Measurements from ENCODE around the gene ZC3H12C. TPM values are rescaled to one million over a fixed set of nuclear protein-coding genes. Genes with fewer than 3 reads are reported as not detected.

ZC3H12C gene
- total and polyA plus RNA-seq, 7 donors: 1.8 to 21.7 (median 16.4) TPM

DNA sequence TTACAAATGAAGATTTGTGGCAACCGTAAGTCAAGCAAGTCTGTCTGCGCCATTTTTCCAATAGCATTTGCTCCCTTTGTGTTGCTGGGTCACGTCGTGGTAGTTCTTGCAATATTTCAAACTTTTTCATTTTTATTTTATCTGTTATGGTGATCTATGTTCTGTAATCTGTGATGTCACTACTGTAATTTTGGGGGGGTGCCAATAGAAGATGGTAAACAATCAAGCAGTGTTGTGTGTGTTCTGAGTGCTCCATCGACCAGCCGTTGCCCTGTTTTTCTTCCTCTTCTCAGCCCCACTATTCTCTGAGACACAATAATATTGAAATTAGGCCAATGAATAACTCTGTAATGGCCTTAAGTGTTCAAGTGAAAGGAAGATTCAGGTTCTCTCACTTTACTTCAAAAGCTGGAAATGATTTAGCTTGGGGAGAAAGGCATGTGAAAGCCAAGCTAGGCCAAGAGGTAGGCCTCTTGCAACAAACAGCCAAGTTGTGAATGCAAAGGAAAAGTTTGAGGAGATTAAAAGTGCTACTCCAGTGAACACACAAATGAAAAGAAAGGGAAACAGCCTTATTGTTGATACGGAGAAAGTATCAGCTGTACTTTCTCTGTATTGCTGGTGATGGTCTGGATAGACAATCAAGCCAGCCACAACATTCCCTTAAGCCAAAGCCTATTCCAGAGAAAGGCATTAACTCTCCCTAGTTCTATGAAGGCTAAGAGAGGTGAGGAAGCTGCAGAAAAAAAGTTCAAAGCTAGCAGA, 7.5 kb downstream of the ZC3H12C start:
- Histone ChIP-seq H3K27me3 (no peaks in the 10 kb centered on the region), H3K27ac (peak overlapping the region in 3 of 4 donors; percentile 15 to 42 (median 28)), H3K36me3 (no peaks in the 10 kb centered on the region), H3K4me1 (peaks cover 0 to 22% (median 17%) of the 10 kb centered on the region in 4 donors), H3K9me3 (no peaks in the 10 kb centered on the region), H3K4me3 (no peak overlapping the region)
- intact Hi-C loops (cut with DNase I): no loop called here
- 77 to 89% methylated on average over 7 of the region's 7 CpGs for WGBS, 2 donors
- no peak for DNase-seq
- TF ChIP-seq EP300 (IDR thresholded peaks at IDR 0.05): no peak
- TF ChIP-seq POLR2A (IDR thresholded peaks at IDR 0.05): no peak
- TF ChIP-seq, protein P1, sequence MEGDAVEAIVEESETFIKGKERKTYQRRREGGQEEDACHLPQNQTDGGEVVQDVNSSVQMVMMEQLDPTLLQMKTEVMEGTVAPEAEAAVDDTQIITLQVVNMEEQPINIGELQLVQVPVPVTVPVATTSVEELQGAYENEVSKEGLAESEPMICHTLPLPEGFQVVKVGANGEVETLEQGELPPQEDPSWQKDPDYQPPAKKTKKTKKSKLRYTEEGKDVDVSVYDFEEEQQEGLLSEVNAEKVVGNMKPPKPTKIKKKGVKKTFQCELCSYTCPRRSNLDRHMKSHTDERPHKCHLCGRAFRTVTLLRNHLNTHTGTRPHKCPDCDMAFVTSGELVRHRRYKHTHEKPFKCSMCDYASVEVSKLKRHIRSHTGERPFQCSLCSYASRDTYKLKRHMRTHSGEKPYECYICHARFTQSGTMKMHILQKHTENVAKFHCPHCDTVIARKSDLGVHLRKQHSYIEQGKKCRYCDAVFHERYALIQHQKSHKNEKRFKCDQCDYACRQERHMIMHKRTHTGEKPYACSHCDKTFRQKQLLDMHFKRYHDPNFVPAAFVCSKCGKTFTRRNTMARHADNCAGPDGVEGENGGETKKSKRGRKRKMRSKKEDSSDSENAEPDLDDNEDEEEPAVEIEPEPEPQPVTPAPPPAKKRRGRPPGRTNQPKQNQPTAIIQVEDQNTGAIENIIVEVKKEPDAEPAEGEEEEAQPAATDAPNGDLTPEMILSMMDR (IDR thresholded peaks at IDR 0.05): no peak
- TF ChIP-seq POLR2AphosphoS5 (IDR thresholded peaks at IDR 0.05): no peak

DNA sequence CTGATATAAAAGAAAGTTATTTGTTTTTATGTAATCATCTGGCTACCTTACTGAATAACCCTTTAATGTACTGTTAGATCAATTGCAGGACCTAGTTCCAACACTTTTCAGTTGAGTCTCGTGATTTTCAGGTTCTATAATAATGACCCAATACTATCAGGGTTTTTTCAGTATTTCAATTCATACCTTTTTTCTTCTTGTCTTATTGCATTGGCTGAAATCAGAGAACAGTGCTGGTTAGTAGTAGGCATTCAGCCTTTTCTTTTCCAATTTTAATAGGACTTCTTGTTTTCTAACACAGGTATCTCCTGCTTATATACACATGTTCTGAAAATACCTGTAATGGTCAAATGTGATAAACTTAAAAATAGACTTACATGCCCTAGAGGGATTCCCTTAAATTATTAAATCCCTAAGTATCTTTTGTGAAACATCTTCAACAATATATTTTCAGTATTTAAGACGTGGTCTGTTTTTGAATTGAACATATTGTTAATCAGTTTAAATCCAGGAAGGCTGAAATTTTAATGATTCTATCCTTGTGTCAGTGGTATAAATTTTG, 13.6 kb downstream of the ZC3H12C start:
- TF ChIP-seq POLR2AphosphoS5 (IDR thresholded peaks at IDR 0.05): no peak
- no peak for TF ChIP-seq POLR2A (IDR thresholded peaks at IDR 0.05)
- TF ChIP-seq, protein P1 (IDR thresholded peaks at IDR 0.05): no peak
- TF ChIP-seq EP300 (IDR thresholded peaks at IDR 0.05): no peak
- no peak overlapping the region for H3K27ac ChIP-seq
- 91 to 94% methylated on average over 2 of the region's 2 CpGs for WGBS, 2 donors
- peaks cover 0 to 3% (median 0%) of the 10 kb centered on the region in 4 donors for H3K4me1 ChIP-seq
- intact Hi-C loops (cut with DNase I): no loop called here
- H3K9me3 ChIP-seq: peaks cover 0 to 3% (median 0%) of the 10 kb centered on the region in 4 donors
- no peaks in the 10 kb centered on the region for H3K27me3 ChIP-seq
- no peak for DNase-seq
- H3K4me3 ChIP-seq: no peak overlapping the region
- H3K36me3 ChIP-seq: no peaks in the 10 kb centered on the region

DNA sequence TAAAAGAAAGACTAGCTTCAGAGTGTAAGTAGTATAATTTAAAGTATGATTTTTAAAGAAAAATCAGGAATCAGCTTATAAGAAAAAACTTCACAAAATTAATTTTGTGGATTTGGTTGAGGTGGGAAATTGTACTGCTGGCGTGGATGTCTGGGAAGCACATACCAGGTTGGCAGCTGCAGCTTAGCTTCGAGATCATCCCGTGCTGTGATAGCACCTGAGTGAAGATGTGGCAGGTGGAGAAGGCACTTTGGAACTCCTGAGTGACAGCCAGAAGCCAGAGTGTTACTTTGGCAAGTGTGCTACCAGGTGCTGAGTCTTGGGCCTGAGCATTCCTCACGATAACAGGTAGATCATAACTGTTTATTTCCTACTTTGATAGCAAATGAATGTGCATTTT, 17.7 kb downstream of the ZC3H12C start:
- intact Hi-C loops (cut with DNase I): no loop called here
- TF ChIP-seq POLR2AphosphoS5 (IDR thresholded peaks at IDR 0.05) (no peak), EP300 (IDR thresholded peaks at IDR 0.05) (no peak)
- no peak for DNase-seq
- Histone ChIP-seq H3K4me1 (peaks cover 0 to 9% (median 1%) of the 10 kb centered on the region in 4 donors), H3K36me3 (no peaks in the 10 kb centered on the region), H3K27me3 (no peaks in the 10 kb centered on the region), H3K27ac (no peak overlapping the region), H3K4me3 (no peak overlapping the region), H3K9me3 (peaks cover 0 to 3% (median 0%) of the 10 kb centered on the region in 4 donors)
- 91 to 92% methylated on average over 4 of the region's 4 CpGs for WGBS, 2 donors

DNA sequence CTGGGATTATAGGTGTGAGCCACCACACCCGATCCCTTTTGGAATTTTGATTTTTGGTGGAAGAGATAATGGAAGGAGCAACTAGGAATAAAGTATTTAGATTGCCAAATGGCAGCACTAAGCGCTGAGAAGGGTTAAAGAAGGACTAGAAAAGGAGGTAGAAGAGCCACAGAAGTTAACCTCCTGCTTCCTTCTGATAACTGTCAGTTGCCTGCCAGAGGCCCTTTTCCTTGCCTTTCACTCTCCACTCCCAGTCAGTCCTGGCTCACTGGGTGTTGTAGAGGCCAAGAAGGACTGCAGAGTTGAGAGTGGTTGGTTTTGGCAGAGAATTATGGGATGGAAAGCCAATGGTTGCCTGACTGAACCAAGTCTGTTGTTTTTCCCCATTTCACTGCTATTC, 19.3 kb downstream of the ZC3H12C start:
- TF ChIP-seq POLR2AphosphoS5 (IDR thresholded peaks at IDR 0.05) (no peak), EP300 (IDR thresholded peaks at IDR 0.05) (no peak), POLR2A (IDR thresholded peaks at IDR 0.05) (no peak)
- TF ChIP-seq, protein P1 (IDR thresholded peaks at IDR 0.05): no peak
- no peaks in the 10 kb centered on the region for H3K9me3 ChIP-seq
- H3K4me1 ChIP-seq: peaks cover 0 to 9% (median 1%) of the 10 kb centered on the region in 4 donors
- 86 to 91% methylated on average over 2 of the region's 2 CpGs for WGBS, 2 donors
- no peak overlapping the region for H3K4me3 ChIP-seq
- no peak for DNase-seq
- H3K36me3 ChIP-seq: no peaks in the 10 kb centered on the region
- no peaks in the 10 kb centered on the region for H3K27me3 ChIP-seq
- no peak overlapping the region for H3K27ac ChIP-seq
- intact Hi-C loops (cut with DNase I): no loop called here

DNA sequence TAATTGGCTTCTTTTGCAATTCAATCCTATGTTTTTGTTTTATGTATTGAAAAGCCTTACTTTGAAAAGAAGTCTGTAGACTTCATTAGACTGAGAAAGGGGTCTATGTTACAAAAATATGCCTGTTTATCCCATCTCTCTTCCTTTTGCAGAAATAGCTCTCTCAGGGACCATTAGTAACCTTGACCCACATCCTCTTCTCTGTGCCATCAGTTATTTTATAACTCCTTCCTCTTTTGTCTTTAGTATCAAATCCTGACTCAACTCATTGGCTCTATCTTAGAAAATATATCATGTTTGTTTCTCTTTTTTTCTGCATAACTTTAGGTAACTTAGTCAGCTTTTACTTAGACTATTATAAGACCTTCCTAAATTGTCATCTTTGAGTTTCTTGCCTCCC, 20.3 kb downstream of the ZC3H12C start:
- H3K9me3 ChIP-seq: no peaks in the 10 kb centered on the region
- no peak for DNase-seq
- H3K36me3 ChIP-seq: no peaks in the 10 kb centered on the region
- H3K27me3 ChIP-seq: no peaks in the 10 kb centered on the region
- no peak overlapping the region for H3K27ac ChIP-seq
- H3K4me3 ChIP-seq: no peak overlapping the region
- H3K4me1 ChIP-seq: peaks cover 0 to 9% (median 1%) of the 10 kb centered on the region in 4 donors
- intact Hi-C loops (cut with DNase I): no loop called here
- TF ChIP-seq POLR2A (IDR thresholded peaks at IDR 0.05): no peak
- no peak for TF ChIP-seq POLR2AphosphoS5 (IDR thresholded peaks at IDR 0.05)
- TF ChIP-seq, protein P1 (IDR thresholded peaks at IDR 0.05): no peak
